ENCODE results near the gene MBLAC2. TPM values are rescaled to one million over a fixed set of nuclear protein-coding genes. Genes with fewer than 3 reads are reported as not detected.

Gene MBLAC2
- total RNA-seq, 1 experiment from 2014 or later = 18.0 TPM

- Histone ChIP-seq H2AFZ (ENCODE audit: low read length) (no peak overlapping the region), H3K9ac (ENCODE audit: low read length) (no peak overlapping the region), H3K4me2 (ENCODE audit: low read depth, low read length, poor library complexity, severe bottlenecking) (peak overlapping the region; percentile 89), H3K9me2 (replicated peaks; ENCODE audit: insufficient read depth, low read length) (no peaks in the 10 kb centered on the region), H4K20me1 (ENCODE audit: insufficient read depth, low read depth, low read length) (no peaks in the 10 kb centered on the region), H3K27ac (ENCODE audit: low read length) (no peak overlapping the region), H3K36me3 (ENCODE audit: insufficient read depth, low read length) (peaks cover 24% of the 10 kb centered on the region), H3K79me2 (ENCODE audit: low read length) (peaks cover 98% of the 10 kb centered on the region), H3K27me3 (ENCODE audit: low read length) (no peaks in the 10 kb centered on the region), H3K4me3 (ENCODE audit: low read length) (no peak overlapping the region; the same call in 1 of the 2 replicates), H3K9me3 (ENCODE audit: low read length) (no peaks in the 10 kb centered on the region), H3K4me1 (ENCODE audit: low read length) (peaks cover 37% of the 10 kb centered on the region)
- no peak for DNase-seq
Observed at GRCh38 chr5:90477073-90477472, 2.5 kb upstream of the MBLAC2 start.

DNA sequence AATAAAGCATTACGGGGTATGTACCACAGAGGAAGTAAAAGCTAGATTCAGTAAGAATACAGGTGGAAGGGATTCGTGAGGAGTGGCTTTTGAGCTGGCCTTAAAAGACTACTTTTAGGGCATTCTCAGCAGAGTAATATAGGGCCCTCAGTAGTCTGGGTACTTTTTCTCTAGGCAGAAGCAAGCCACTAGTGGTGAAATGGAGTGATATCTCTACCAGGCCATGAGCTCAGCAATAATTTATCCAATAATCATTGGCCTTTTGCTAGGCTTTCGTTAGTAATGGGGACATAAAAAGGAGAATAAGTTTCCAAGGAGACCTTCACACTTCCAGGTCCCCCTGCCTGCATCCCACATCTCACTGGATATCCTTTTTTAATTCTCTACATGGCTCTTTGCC lies 1.8 kb upstream of the MBLAC2 start:
- Histone ChIP-seq H3K79me2 (ENCODE audit: low read length) (peaks cover 98% of the 10 kb centered on the region), H3K9me3 (ENCODE audit: low read length) (no peaks in the 10 kb centered on the region), H3K36me3 (ENCODE audit: insufficient read depth, low read length) (peaks cover 27% of the 10 kb centered on the region), H3K4me2 (ENCODE audit: low read depth, low read length, poor library complexity, severe bottlenecking) (peak overlapping the region; percentile 89), H3K9ac (ENCODE audit: low read length) (peak overlapping the region; percentile 95), H3K9me2 (replicated peaks; ENCODE audit: insufficient read depth, low read length) (no peaks in the 10 kb centered on the region), H2AFZ (ENCODE audit: low read length) (no peak overlapping the region), H3K4me1 (ENCODE audit: low read length) (peaks cover 40% of the 10 kb centered on the region), H3K27me3 (ENCODE audit: low read length) (no peaks in the 10 kb centered on the region), H3K27ac (ENCODE audit: low read length) (no peak overlapping the region), H4K20me1 (ENCODE audit: insufficient read depth, low read depth, low read length) (no peaks in the 10 kb centered on the region), H3K4me3 (ENCODE audit: low read length) (peak overlapping the region; percentile 97)
- no peak for DNase-seq

DNA sequence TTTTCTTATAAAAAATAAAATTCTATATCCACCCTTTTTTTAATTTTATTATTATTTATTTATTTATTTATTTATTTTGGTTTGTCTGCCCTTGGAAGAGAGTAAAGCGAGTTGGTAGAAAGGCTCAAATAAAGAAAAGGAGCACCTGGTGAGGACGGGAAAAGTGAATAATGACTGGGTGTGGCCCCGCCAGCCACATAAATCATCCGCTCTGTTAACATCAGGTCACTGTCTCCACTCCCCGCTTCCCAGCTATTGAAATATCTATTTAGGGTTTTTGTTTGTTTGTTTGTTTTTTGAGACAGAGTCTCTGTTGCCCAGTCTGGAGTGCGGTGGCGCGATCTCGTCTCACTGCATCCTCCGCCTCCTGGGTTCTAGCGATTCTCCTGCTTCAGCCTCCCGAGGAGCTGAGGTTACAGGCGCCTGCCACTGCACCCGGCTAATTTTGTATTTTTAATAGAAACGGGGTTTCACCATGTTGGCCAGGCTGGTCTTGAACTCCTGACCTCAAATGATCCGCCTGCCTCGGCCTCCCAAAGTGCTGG lies 937 bp upstream of the MBLAC2 start:
- peaks cover 98% of the 10 kb centered on the region for H3K79me2 ChIP-seq (ENCODE audit: low read length)
- DNase-seq = no peak
- peaks cover 40% of the 10 kb centered on the region for H3K4me1 ChIP-seq (ENCODE audit: low read length)
- H3K9me3 ChIP-seq (ENCODE audit: low read length) = no peaks in the 10 kb centered on the region
- H3K4me3 ChIP-seq (ENCODE audit: low read length) = peak overlapping the region; percentile 97
- no peaks in the 10 kb centered on the region for H3K27me3 ChIP-seq (ENCODE audit: low read length)
- H4K20me1 ChIP-seq (ENCODE audit: insufficient read depth, low read depth, low read length) = no peaks in the 10 kb centered on the region
- peak overlapping the region; percentile 95 for H3K9ac ChIP-seq (ENCODE audit: low read length)
- no peak overlapping the region for H2AFZ ChIP-seq (ENCODE audit: low read length)
- no peak overlapping the region for H3K27ac ChIP-seq (ENCODE audit: low read length)
- H3K4me2 ChIP-seq (ENCODE audit: low read depth, low read length, poor library complexity, severe bottlenecking) = peak overlapping the region; percentile 89
- no peaks in the 10 kb centered on the region for H3K9me2 ChIP-seq (replicated peaks; ENCODE audit: insufficient read depth, low read length)
- H3K36me3 ChIP-seq (ENCODE audit: insufficient read depth, low read length) = peaks cover 26% of the 10 kb centered on the region

DNA sequence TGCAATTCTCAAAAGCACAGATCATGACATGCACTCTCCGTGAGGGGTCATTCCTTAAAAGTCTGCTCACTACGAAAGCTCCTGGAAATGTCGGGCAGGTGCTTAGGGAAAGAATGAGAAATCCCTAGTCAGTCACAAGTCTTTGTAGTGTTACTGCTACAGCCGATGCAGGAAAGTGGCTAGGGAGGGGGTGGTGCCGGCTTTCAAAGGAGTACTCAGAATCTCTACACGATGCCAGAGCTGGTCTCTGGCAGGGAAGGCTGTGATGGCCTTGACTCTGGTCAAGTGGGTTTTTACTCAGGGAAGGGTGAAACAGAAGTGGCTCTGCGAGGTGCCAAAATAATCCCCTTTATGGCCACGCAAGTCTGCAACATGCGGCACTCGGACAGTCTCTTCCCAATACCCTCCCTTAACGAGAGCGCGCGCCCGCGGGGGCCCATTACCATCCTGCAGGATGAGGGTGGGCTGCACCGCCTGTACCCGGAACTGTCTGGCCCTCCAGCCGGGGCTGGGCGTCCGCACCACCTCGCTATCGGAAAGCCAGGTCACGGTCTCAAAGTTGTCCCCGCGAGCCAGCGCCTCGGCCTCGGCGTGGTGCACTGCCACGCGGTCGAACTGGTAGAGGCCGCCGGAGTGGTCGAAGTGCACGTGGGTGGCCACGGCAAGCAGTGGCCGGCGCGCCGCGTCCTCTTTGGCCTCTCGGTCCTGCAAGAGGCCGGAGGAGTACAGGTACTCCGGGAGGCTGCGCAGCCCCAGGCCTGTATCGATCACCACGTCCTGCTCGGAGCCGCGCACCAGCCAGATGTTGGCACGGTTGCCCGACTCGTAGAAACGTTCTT lies 956 bp downstream of the MBLAC2 start:
- Histone ChIP-seq H3K4me2 (ENCODE audit: low read depth, low read length, poor library complexity, severe bottlenecking) (peak overlapping the region; percentile 89), H3K27me3 (ENCODE audit: low read length) (no peaks in the 10 kb centered on the region), H3K9me2 (replicated peaks; ENCODE audit: insufficient read depth, low read length) (no peaks in the 10 kb centered on the region), H3K9me3 (ENCODE audit: low read length) (no peaks in the 10 kb centered on the region), H3K79me2 (ENCODE audit: low read length) (peaks cover 94% of the 10 kb centered on the region), H3K4me1 (ENCODE audit: low read length) (peaks cover 40% of the 10 kb centered on the region), H3K4me3 (ENCODE audit: low read length) (peak overlapping the region; percentile 97), H4K20me1 (ENCODE audit: insufficient read depth, low read depth, low read length) (no peaks in the 10 kb centered on the region), H3K27ac (ENCODE audit: low read length) (peak overlapping the region; percentile 70), H3K36me3 (ENCODE audit: insufficient read depth, low read length) (peaks cover 16% of the 10 kb centered on the region), H2AFZ (ENCODE audit: low read length) (peak overlapping the region; percentile 66; the same call in 1 of the 2 replicates), H3K9ac (ENCODE audit: low read length) (peak overlapping the region; percentile 95)
- peak; percentile 68 for DNase-seq

- Histone ChIP-seq H4K20me1 (ENCODE audit: insufficient read depth, low read depth, low read length) (no peaks in the 10 kb centered on the region), H3K4me2 (ENCODE audit: low read depth, low read length, poor library complexity, severe bottlenecking) (peak overlapping the region; percentile 89), H3K9me2 (replicated peaks; ENCODE audit: insufficient read depth, low read length) (no peaks in the 10 kb centered on the region), H3K79me2 (ENCODE audit: low read length) (peaks cover 90% of the 10 kb centered on the region), H3K36me3 (ENCODE audit: insufficient read depth, low read length) (peaks cover 11% of the 10 kb centered on the region), H3K9me3 (ENCODE audit: low read length) (no peaks in the 10 kb centered on the region), H2AFZ (ENCODE audit: low read length) (peak overlapping the region; percentile 4; the same call in 1 of the 2 replicates), H3K27me3 (ENCODE audit: low read length) (no peaks in the 10 kb centered on the region), H3K4me3 (ENCODE audit: low read length) (peak overlapping the region; percentile 97), H3K9ac (ENCODE audit: low read length) (peak overlapping the region; percentile 95), H3K4me1 (ENCODE audit: low read length) (peaks cover 38% of the 10 kb centered on the region), H3K27ac (ENCODE audit: low read length) (peak overlapping the region; percentile 70; the same call in 1 of the 2 replicates)
- DNase-seq = peak; percentile 47
Observed at GRCh38 chr5:90472783-90473395, 1.7 kb downstream of the MBLAC2 start.

- Histone ChIP-seq H3K9me3 (ENCODE audit: low read length) (no peaks in the 10 kb centered on the region), H2AFZ (ENCODE audit: low read length) (no peak overlapping the region), H3K27ac (ENCODE audit: low read length) (no peak overlapping the region), H3K79me2 (ENCODE audit: low read length) (peaks cover 51% of the 10 kb centered on the region), H3K9me2 (replicated peaks; ENCODE audit: insufficient read depth, low read length) (no peaks in the 10 kb centered on the region), H4K20me1 (ENCODE audit: insufficient read depth, low read depth, low read length) (no peaks in the 10 kb centered on the region), H3K36me3 (ENCODE audit: insufficient read depth, low read length) (peaks cover 5% of the 10 kb centered on the region; the same call in 1 of the 2 replicates), H3K9ac (ENCODE audit: low read length) (no peak overlapping the region), H3K27me3 (ENCODE audit: low read length) (no peaks in the 10 kb centered on the region), H3K4me1 (ENCODE audit: low read length) (peaks cover 8% of the 10 kb centered on the region), H3K4me2 (ENCODE audit: low read depth, low read length, poor library complexity, severe bottlenecking) (no peak overlapping the region), H3K4me3 (ENCODE audit: low read length) (no peak overlapping the region)
- DNase-seq = no peak
Observed at GRCh38 chr5:90461288-90461687, 13.3 kb downstream of the MBLAC2 start.

GRCh38 chr5:90446961-90447360 lies 27.6 kb downstream of the MBLAC2 start:
- no peaks in the 10 kb centered on the region for H3K9me3 ChIP-seq (ENCODE audit: low read length)
- H3K27ac ChIP-seq (ENCODE audit: low read length) = no peak overlapping the region
- no peaks in the 10 kb centered on the region for H4K20me1 ChIP-seq (ENCODE audit: insufficient read depth, low read depth, low read length)
- no peak overlapping the region for H3K4me3 ChIP-seq (ENCODE audit: low read length)
- H3K9me2 ChIP-seq (replicated peaks; ENCODE audit: insufficient read depth, low read length) = no peaks in the 10 kb centered on the region
- no peak overlapping the region for H3K9ac ChIP-seq (ENCODE audit: low read length)
- DNase-seq = peak; percentile 17
- H3K4me1 ChIP-seq (ENCODE audit: low read length) = no peaks in the 10 kb centered on the region; the same call in 1 of the 2 replicates
- no peak overlapping the region for H3K4me2 ChIP-seq (ENCODE audit: low read depth, low read length, poor library complexity, severe bottlenecking)
- H3K79me2 ChIP-seq (ENCODE audit: low read length) = no peaks in the 10 kb centered on the region
- H2AFZ ChIP-seq (ENCODE audit: low read length) = no peak overlapping the region
- H3K27me3 ChIP-seq (ENCODE audit: low read length) = no peaks in the 10 kb centered on the region
- no peaks in the 10 kb centered on the region for H3K36me3 ChIP-seq (ENCODE audit: insufficient read depth, low read length)

DNA sequence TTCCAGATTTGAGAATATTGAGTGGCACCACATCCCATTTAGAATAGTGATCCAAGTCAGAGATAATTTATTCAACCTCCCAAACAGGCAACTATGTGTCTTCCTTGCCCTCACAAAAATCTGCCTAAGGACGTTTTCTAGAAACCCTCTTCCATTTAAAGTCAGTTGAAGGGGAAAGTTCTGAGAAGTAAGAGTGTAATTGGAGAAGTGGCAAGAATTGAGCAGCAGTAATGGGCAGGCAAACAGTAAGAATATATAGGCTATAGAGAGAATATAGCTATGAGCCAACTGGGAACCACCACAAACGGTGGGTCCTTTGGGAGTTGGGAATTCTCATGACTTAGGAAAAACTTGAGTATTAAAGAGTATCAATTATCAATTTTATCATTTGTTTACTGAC lies 33.9 kb downstream of the MBLAC2 start:
- Histone ChIP-seq H3K9me2 (replicated peaks; ENCODE audit: insufficient read depth, low read length) (no peaks in the 10 kb centered on the region), H2AFZ (ENCODE audit: low read length) (0 out of 2 replicates have a peak overlapping the region, but pooled peaks have one; percentile 60), H3K27me3 (ENCODE audit: low read length) (no peaks in the 10 kb centered on the region), H3K79me2 (ENCODE audit: low read length) (no peaks in the 10 kb centered on the region), H3K9me3 (ENCODE audit: low read length) (no peaks in the 10 kb centered on the region), H3K9ac (ENCODE audit: low read length) (no peak overlapping the region), H3K27ac (ENCODE audit: low read length) (no peak overlapping the region), H3K4me1 (ENCODE audit: low read length) (peaks cover 12% of the 10 kb centered on the region), H3K36me3 (ENCODE audit: insufficient read depth, low read length) (no peaks in the 10 kb centered on the region), H3K4me3 (ENCODE audit: low read length) (no peak overlapping the region; the same call in 1 of the 2 replicates), H3K4me2 (ENCODE audit: low read depth, low read length, poor library complexity, severe bottlenecking) (peak overlapping the region; percentile 72), H4K20me1 (ENCODE audit: insufficient read depth, low read depth, low read length) (no peaks in the 10 kb centered on the region)
- DNase-seq = peak; percentile 37
